PC-9 (cell line): Measurements from ENCODE around the gene ATP11A. TPM values are rescaled to one million over a fixed set of nuclear protein-coding genes. Genes with fewer than 3 reads are reported as not detected.

Experiments used
- BruUV-seq: library from RNA; stranded (reverse); fragments of 400-500 nt; replicated peaks from 2 replicates; lab custom pipeline; 2021; lab: Mats Ljungman, UMichigan
- CTCF ChIA-PET: fragments of 300-600 bp; sonication (Branson Sonifier 250); formaldehyde crosslinking; loops from one replicate; lab custom pipeline; 2022; ENCODE audit warnings: antibody characterized with exemption; lab: Charles Lee
- POLR2A ChIA-PET: fragments of 300-600 bp; sonication (Branson Sonifier 250); formaldehyde crosslinking; loops from one replicate; lab custom pipeline; 2022; ENCODE audit warnings: antibody characterized with exemption; ENCODE audit not compliant: unreplicated experiment; lab: Charles Lee
- DNase-seq, 2 experiments: peaks; one replicate each; pipeline versions ENCODE4 v3.0.0 to v3.0.0-alpha.2; 2015 to 2022; ENCODE audit warnings: mixed read lengths in 1 of 2
- H2AFZ ChIP-seq: fragments of 200-600 bp; sonication (generic); 2 replicates; pipeline ENCODE4 v1.8.1; 2017; ENCODE audit warnings: antibody characterized with exemption
- H3F3A ChIP-seq: fragments of 200-600 bp; sonication (generic); 2 replicates; pipeline ENCODE4 v1.8.1; 2017; ENCODE audit warnings: antibody characterized with exemption, mild to moderate bottlenecking, low read depth; ENCODE audit not compliant: insufficient read depth
- H3K27ac ChIP-seq: fragments of 200-600 bp; sonication (generic); 2 replicates; pipeline ENCODE4 v1.6.1; 2016; ENCODE audit warnings: mixed run types
- H3K27me3 ChIP-seq: fragments of 200-600 bp; sonication (generic); 2 replicates; pipeline ENCODE4 v1.6.1; 2016; ENCODE audit warnings: low read depth, mixed run types; ENCODE audit not compliant: insufficient read depth
- H3K36me3 ChIP-seq: fragments of 200-600 bp; sonication (generic); 2 replicates; pipeline ENCODE4 v1.6.1; 2016; ENCODE audit warnings: low read depth, mixed run types
- H3K4me1 ChIP-seq: fragments of 200-600 bp; sonication (generic); replicated peaks from 2 replicates; pipeline ENCODE4 v1.6.1; 2016; ENCODE audit warnings: mixed run types; ENCODE audit not compliant: insufficient read depth
- H3K4me2 ChIP-seq: fragments of 200-600 bp; sonication (generic); 2 replicates; pipeline ENCODE4 v1.6.1; 2017; ENCODE audit warnings: mixed run types
- H3K4me3 ChIP-seq: fragments of 200-600 bp; sonication (generic); 2 replicates; pipeline ENCODE4 v1.6.1; 2016; ENCODE audit warnings: mixed run types
- H3K79me2 ChIP-seq: fragments of 200-600 bp; sonication (generic); 2 replicates; pipeline ENCODE4 v1.6.1; 2017; ENCODE audit warnings: low read depth, mixed run types
- H3K9me2 ChIP-seq: fragments of 200-600 bp; sonication (generic); 2 replicates; pipeline ENCODE4 v1.8.1; 2017; ENCODE audit warnings: mild to moderate bottlenecking; ENCODE audit not compliant: insufficient read depth
- H3K9me3 ChIP-seq: fragments of 200-600 bp; sonication (generic); 2 replicates; pipeline ENCODE4 v1.8.1; 2016; ENCODE audit warnings: low read depth; ENCODE audit not compliant: insufficient read depth
- H4K20me1 ChIP-seq: fragments of 200-600 bp; sonication (generic); 2 replicates; pipeline ENCODE4 v1.8.1; 2017; ENCODE audit not compliant: insufficient read depth
- EZH2 ChIP-seq: fragments of 200-600 bp; sonication (generic); IDR thresholded peaks from 2 replicates; pipeline ENCODE4 v1.8.0; 2017; ENCODE audit warnings: antibody characterized with exemption, low read depth
- intact Hi-C: fragments of 100-400 bp; cut with micrococcal nuclease; formaldehyde crosslinking; loops from one replicate; pipeline ENCODE4 v1.10.0; 2022; ENCODE audit not compliant: unreplicated experiment
- total RNA-seq: library from RNA; stranded (reverse); gene quantifications from 2 replicates; pipeline ENCODE4 v1.2.3, GENCODE V29; 2021
- TF ChIP-seq, protein P1 (sequence below): fragments of 200-600 bp; sonication (generic); conservative IDR thresholded peaks from 2 replicates; pipeline ENCODE4 v1.6.1; 2017; ENCODE audit warnings: mixed run types, antibody characterized with exemption, mild to moderate bottlenecking, moderate library complexity

Gene ATP11A
- total RNA-seq, 1 experiment from 2014 or later = 92.2 TPM

GRCh38 chr13:112661291-112661690 is 28.5 kb upstream of the ATP11A start:
- H2AFZ ChIP-seq = no peak overlapping the region
- no TSS peak for BruUV-seq
- no peaks in the 10 kb centered on the region for H3K79me2 ChIP-seq
- intact Hi-C loops = no loop called here
- no peak overlapping the region for H3K27ac ChIP-seq
- ChIA-PET POLR2A (no interaction called here), CTCF (no interaction called here)
- H3K36me3 ChIP-seq = no peaks in the 10 kb centered on the region
- H3K9me3 ChIP-seq = no peaks in the 10 kb centered on the region
- H3K27me3 ChIP-seq = no peaks in the 10 kb centered on the region
- no peaks in the 10 kb centered on the region for H3K4me1 ChIP-seq
- TF ChIP-seq, protein P1, sequence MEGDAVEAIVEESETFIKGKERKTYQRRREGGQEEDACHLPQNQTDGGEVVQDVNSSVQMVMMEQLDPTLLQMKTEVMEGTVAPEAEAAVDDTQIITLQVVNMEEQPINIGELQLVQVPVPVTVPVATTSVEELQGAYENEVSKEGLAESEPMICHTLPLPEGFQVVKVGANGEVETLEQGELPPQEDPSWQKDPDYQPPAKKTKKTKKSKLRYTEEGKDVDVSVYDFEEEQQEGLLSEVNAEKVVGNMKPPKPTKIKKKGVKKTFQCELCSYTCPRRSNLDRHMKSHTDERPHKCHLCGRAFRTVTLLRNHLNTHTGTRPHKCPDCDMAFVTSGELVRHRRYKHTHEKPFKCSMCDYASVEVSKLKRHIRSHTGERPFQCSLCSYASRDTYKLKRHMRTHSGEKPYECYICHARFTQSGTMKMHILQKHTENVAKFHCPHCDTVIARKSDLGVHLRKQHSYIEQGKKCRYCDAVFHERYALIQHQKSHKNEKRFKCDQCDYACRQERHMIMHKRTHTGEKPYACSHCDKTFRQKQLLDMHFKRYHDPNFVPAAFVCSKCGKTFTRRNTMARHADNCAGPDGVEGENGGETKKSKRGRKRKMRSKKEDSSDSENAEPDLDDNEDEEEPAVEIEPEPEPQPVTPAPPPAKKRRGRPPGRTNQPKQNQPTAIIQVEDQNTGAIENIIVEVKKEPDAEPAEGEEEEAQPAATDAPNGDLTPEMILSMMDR = no peak
- TF ChIP-seq EZH2 = no peak
- no peaks in the 10 kb centered on the region for H3K9me2 ChIP-seq
- H4K20me1 ChIP-seq = no peaks in the 10 kb centered on the region
- no peaks in the 10 kb centered on the region for H3F3A ChIP-seq
- no peak for DNase-seq
- no peak overlapping the region for H3K4me2 ChIP-seq
- no peak overlapping the region for H3K4me3 ChIP-seq

DNA sequence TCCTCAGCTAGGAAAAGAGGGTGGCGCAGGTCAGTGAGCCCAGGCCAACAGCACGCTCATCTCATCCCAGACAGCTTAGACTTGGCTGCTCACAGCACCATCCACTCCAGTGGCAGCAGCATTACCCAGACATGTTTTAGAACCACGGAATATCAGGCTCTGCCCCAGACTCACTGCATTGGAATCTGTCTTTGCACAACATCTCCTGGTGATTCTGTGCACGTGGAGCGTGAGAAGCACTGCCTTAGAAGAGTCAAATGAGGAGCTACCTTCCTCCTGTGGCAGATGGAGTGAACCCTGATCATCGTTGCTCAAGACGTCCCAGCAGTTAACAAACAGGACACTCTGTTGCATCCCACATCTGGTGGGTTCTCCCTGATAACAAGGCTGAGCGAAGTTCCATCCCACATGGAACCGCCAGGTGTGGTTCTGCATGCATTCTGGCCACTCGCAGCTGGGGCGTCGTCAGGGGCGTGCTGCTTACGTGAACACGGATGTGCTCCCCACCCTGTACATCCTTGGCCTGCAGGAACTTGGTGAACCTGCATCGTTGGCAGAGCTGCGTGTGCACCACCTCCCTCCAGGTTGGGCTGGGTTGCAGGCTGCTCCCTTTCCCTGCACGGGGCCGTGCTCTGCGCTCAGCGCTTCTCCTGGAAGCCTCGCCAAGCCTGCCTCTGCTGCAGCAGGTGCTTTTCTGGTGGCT is 25.2 kb upstream of the ATP11A start:
- no peaks in the 10 kb centered on the region for H3K4me1 ChIP-seq
- H4K20me1 ChIP-seq = no peaks in the 10 kb centered on the region
- ChIA-PET CTCF (no interaction called here), POLR2A (interaction anchor here (0.6 kb wide), 1 partner anchor 102 kb away, joined by 5 read pairs; no protein-coding TSS in a partner anchor)
- H3K9me2 ChIP-seq = no peaks in the 10 kb centered on the region
- no peak for DNase-seq
- no peaks in the 10 kb centered on the region for H3K9me3 ChIP-seq
- no peaks in the 10 kb centered on the region for H3F3A ChIP-seq
- no peak overlapping the region for H3K4me2 ChIP-seq
- no TSS peak for BruUV-seq
- no peak overlapping the region for H3K4me3 ChIP-seq
- H2AFZ ChIP-seq = no peak overlapping the region
- H3K79me2 ChIP-seq = no peaks in the 10 kb centered on the region
- H3K27ac ChIP-seq = no peak overlapping the region
- no peaks in the 10 kb centered on the region for H3K36me3 ChIP-seq
- no peaks in the 10 kb centered on the region for H3K27me3 ChIP-seq
- intact Hi-C loops = no loop called here
- no peak for TF ChIP-seq EZH2
- TF ChIP-seq, protein P1 = no peak

GRCh38 chr13:112668924-112669323 is 20.9 kb upstream of the ATP11A start:
- H3K27ac ChIP-seq = no peak overlapping the region
- H3K9me2 ChIP-seq = no peaks in the 10 kb centered on the region
- no peaks in the 10 kb centered on the region for H3K79me2 ChIP-seq
- ChIA-PET POLR2A (no interaction called here), CTCF (no interaction called here)
- no peaks in the 10 kb centered on the region for H3K36me3 ChIP-seq
- no peaks in the 10 kb centered on the region for H4K20me1 ChIP-seq
- no peak for DNase-seq
- no peak overlapping the region for H3K4me3 ChIP-seq
- H3K27me3 ChIP-seq = peaks cover 11% of the 10 kb centered on the region; the same call in 1 of the 2 replicates
- no TSS peak for BruUV-seq
- no peaks in the 10 kb centered on the region for H3K4me1 ChIP-seq
- no peak overlapping the region for H3K4me2 ChIP-seq
- no peaks in the 10 kb centered on the region for H3K9me3 ChIP-seq
- TF ChIP-seq, protein P1 = no peak
- TF ChIP-seq EZH2 = no peak
- no peaks in the 10 kb centered on the region for H3F3A ChIP-seq
- no peak overlapping the region for H2AFZ ChIP-seq
- intact Hi-C loops = no loop called here
